ENCODE measurements around the gene FAM168B.
"Not testable (repeated sequence)": the region's sequence is repeated elsewhere in the genome, so short reads cannot be mapped to it uniquely, and the experiment has no call there.

The FAM168B gene

GRCh38 chr2:131093696-131094462 lies 619 bp upstream of the FAM168B start:
- H3K9ac ChIP-seq (ENCODE audit: low read length), result peak overlapping the region; percentile 94
- no peaks in the 10 kb centered on the region for H3K4me1 ChIP-seq (ENCODE audit: control insufficient read depth, insufficient read depth, low read length)
- H3K27me3 ChIP-seq (ENCODE audit: control insufficient read depth, insufficient read depth, low read length), result no peaks in the 10 kb centered on the region
- no peaks in the 10 kb centered on the region for H3K9me3 ChIP-seq (ENCODE audit: control insufficient read depth, low read length)
- peak overlapping the region; percentile 71 for H3K4me3 ChIP-seq (ENCODE audit: low read length)
- no peaks in the 10 kb centered on the region for H3K36me3 ChIP-seq (ENCODE audit: control insufficient read depth, insufficient read depth, low read length)

GRCh38 chr2:131092458-131093005 lies 728 bp downstream of the FAM168B start:
- no peaks in the 10 kb centered on the region for H3K27me3 ChIP-seq (ENCODE audit: control insufficient read depth, insufficient read depth, low read length)
- H3K9ac ChIP-seq (ENCODE audit: low read length), result peak overlapping the region; percentile 94
- H3K4me1 ChIP-seq (ENCODE audit: control insufficient read depth, insufficient read depth, low read length), result no peaks in the 10 kb centered on the region
- peaks cover 5% of the 10 kb centered on the region for H3K36me3 ChIP-seq (ENCODE audit: control insufficient read depth, insufficient read depth, low read length)
- H3K9me3 ChIP-seq (ENCODE audit: control insufficient read depth, low read length), result no peaks in the 10 kb centered on the region
- peak overlapping the region; percentile 46 for H3K4me3 ChIP-seq (ENCODE audit: low read length)

- Histone ChIP-seq H3K36me3 (ENCODE audit: control insufficient read depth, insufficient read depth, low read length) (peaks cover 8% of the 10 kb centered on the region), H3K4me3 (ENCODE audit: low read length) (no peak overlapping the region), H3K9me3 (ENCODE audit: control insufficient read depth, low read length) (no peaks in the 10 kb centered on the region), H3K9ac (ENCODE audit: low read length) (no peak overlapping the region), H3K4me1 (ENCODE audit: control insufficient read depth, insufficient read depth, low read length) (no peaks in the 10 kb centered on the region), H3K27me3 (ENCODE audit: control insufficient read depth, insufficient read depth, low read length) (no peaks in the 10 kb centered on the region)
These were observed 7.6 kb downstream of the FAM168B start for GRCh38 chr2:131085646-131086045.

GRCh38 chr2:131081190-131081589 lies 12.1 kb downstream of the FAM168B start:
- Histone ChIP-seq H3K36me3 (ENCODE audit: control insufficient read depth, insufficient read depth, low read length) (no peaks in the 10 kb centered on the region), H3K27me3 (ENCODE audit: control insufficient read depth, insufficient read depth, low read length) (no peaks in the 10 kb centered on the region), H3K4me1 (ENCODE audit: control insufficient read depth, insufficient read depth, low read length) (peaks cover 15% of the 10 kb centered on the region), H3K4me3 (ENCODE audit: low read length) (no peak overlapping the region), H3K9ac (ENCODE audit: low read length) (no peak overlapping the region), H3K9me3 (ENCODE audit: control insufficient read depth, low read length) (no peaks in the 10 kb centered on the region)

- not testable (repeated sequence) for H3K4me3 ChIP-seq (ENCODE audit: low read length); H3K27me3 ChIP-seq (ENCODE audit: control insufficient read depth, insufficient read depth, low read length); H3K9me3 ChIP-seq (ENCODE audit: control insufficient read depth, low read length); H3K9ac ChIP-seq (ENCODE audit: low read length); H3K36me3 ChIP-seq (ENCODE audit: control insufficient read depth, insufficient read depth, low read length)
- H3K4me1 ChIP-seq (ENCODE audit: control insufficient read depth, insufficient read depth, low read length), result peaks cover 17% of the 10 kb centered on the region
These were observed 13.3 kb downstream of the FAM168B start for GRCh38 chr2:131079931-131080330.

- Histone ChIP-seq H3K36me3 (ENCODE audit: control insufficient read depth, insufficient read depth, low read length) (no peaks in the 10 kb centered on the region), H3K4me1 (ENCODE audit: control insufficient read depth, insufficient read depth, low read length) (peaks cover 24% of the 10 kb centered on the region), H3K4me3 (ENCODE audit: low read length) (no peak overlapping the region), H3K27me3 (ENCODE audit: control insufficient read depth, insufficient read depth, low read length) (no peaks in the 10 kb centered on the region), H3K9me3 (ENCODE audit: control insufficient read depth, low read length) (no peaks in the 10 kb centered on the region), H3K9ac (ENCODE audit: low read length) (peak overlapping the region; percentile 24)
These were observed 15.3 kb downstream of the FAM168B start for GRCh38 chr2:131077966-131078365.

- Histone ChIP-seq H3K9ac (ENCODE audit: low read length) (peak overlapping the region; percentile 24), H3K36me3 (ENCODE audit: control insufficient read depth, insufficient read depth, low read length) (no peaks in the 10 kb centered on the region), H3K9me3 (ENCODE audit: control insufficient read depth, low read length) (no peaks in the 10 kb centered on the region), H3K4me1 (ENCODE audit: control insufficient read depth, insufficient read depth, low read length) (peaks cover 24% of the 10 kb centered on the region), H3K4me3 (ENCODE audit: low read length) (no peak overlapping the region), H3K27me3 (ENCODE audit: control insufficient read depth, insufficient read depth, low read length) (no peaks in the 10 kb centered on the region)
These were observed 15.9 kb downstream of the FAM168B start for GRCh38 chr2:131077182-131077846.

GRCh38 chr2:131076707-131077106 lies 16.6 kb downstream of the FAM168B start:
- Histone ChIP-seq H3K36me3 (ENCODE audit: control insufficient read depth, insufficient read depth, low read length) (no peaks in the 10 kb centered on the region), H3K4me1 (ENCODE audit: control insufficient read depth, insufficient read depth, low read length) (peaks cover 24% of the 10 kb centered on the region), H3K27me3 (ENCODE audit: control insufficient read depth, insufficient read depth, low read length) (no peaks in the 10 kb centered on the region), H3K4me3 (ENCODE audit: low read length) (no peak overlapping the region), H3K9me3 (ENCODE audit: control insufficient read depth, low read length) (no peaks in the 10 kb centered on the region), H3K9ac (ENCODE audit: low read length) (no peak overlapping the region)

GRCh38 chr2:131075578-131075977 lies 17.7 kb downstream of the FAM168B start:
- not testable (repeated sequence) for H3K9me3 ChIP-seq (ENCODE audit: control insufficient read depth, low read length); H3K27me3 ChIP-seq (ENCODE audit: control insufficient read depth, insufficient read depth, low read length); H3K9ac ChIP-seq (ENCODE audit: low read length); H3K4me3 ChIP-seq (ENCODE audit: low read length); H3K36me3 ChIP-seq (ENCODE audit: control insufficient read depth, insufficient read depth, low read length)
- H3K4me1 ChIP-seq (ENCODE audit: control insufficient read depth, insufficient read depth, low read length), result peaks cover 24% of the 10 kb centered on the region

GRCh38 chr2:131068172-131068571 lies 25.1 kb downstream of the FAM168B start:
- not testable (repeated sequence) for H3K9me3 ChIP-seq (ENCODE audit: control insufficient read depth, low read length); H3K4me1 ChIP-seq (ENCODE audit: control insufficient read depth, insufficient read depth, low read length); H3K36me3 ChIP-seq (ENCODE audit: control insufficient read depth, insufficient read depth, low read length); H3K4me3 ChIP-seq (ENCODE audit: low read length); H3K9ac ChIP-seq (ENCODE audit: low read length); H3K27me3 ChIP-seq (ENCODE audit: control insufficient read depth, insufficient read depth, low read length)

- Histone ChIP-seq H3K36me3 (ENCODE audit: control insufficient read depth, insufficient read depth, low read length) (peaks cover 4% of the 10 kb centered on the region), H3K9ac (ENCODE audit: low read length) (no peak overlapping the region), H3K27me3 (ENCODE audit: control insufficient read depth, insufficient read depth, low read length) (no peaks in the 10 kb centered on the region), H3K9me3 (ENCODE audit: control insufficient read depth, low read length) (no peaks in the 10 kb centered on the region), H3K4me1 (ENCODE audit: control insufficient read depth, insufficient read depth, low read length) (no peaks in the 10 kb centered on the region), H3K4me3 (ENCODE audit: low read length) (no peak overlapping the region)
These were observed 25.7 kb downstream of the FAM168B start for GRCh38 chr2:131067465-131068125.
